SHP77 treated with DMSO at 0.1 percent for 48 hours (cell line): ENCODE results near the gene CNIH2.
"Not testable (repeated sequence)": the region's sequence is repeated elsewhere in the genome, so short reads cannot be mapped to it uniquely, and the experiment has no call there.

Experiments
- DNase-seq: peaks from one replicate; lab custom pipeline; 2025; lab: John Stamatoyannopoulos, UW

Gene CNIH2

DNA sequence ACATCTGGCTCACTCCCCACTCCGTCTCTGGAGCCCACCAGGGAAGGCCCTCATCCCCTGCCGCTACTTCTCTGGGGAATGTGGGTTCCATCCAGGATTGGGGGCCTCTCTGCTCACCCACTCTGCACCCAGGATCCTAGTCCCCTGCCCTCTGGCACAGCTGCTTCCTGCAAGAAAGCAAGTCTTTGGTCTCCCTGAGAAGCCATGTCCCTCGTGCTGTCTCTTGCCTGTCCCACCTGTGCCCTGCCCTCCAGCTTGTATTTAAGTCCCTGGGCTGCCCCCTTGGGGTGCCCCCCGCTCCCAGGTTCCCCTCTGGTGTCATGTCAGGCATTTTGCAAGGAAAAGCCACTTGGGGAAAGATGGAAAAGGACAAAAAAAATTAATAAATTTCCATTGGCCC, 911 bp upstream of the CNIH2 start:
- not testable (repeated sequence) for DNase-seq

- DNase-seq, result no peak
Observed at GRCh38 chr11:66278363-66279091, 552 bp downstream of the CNIH2 start.

DNA sequence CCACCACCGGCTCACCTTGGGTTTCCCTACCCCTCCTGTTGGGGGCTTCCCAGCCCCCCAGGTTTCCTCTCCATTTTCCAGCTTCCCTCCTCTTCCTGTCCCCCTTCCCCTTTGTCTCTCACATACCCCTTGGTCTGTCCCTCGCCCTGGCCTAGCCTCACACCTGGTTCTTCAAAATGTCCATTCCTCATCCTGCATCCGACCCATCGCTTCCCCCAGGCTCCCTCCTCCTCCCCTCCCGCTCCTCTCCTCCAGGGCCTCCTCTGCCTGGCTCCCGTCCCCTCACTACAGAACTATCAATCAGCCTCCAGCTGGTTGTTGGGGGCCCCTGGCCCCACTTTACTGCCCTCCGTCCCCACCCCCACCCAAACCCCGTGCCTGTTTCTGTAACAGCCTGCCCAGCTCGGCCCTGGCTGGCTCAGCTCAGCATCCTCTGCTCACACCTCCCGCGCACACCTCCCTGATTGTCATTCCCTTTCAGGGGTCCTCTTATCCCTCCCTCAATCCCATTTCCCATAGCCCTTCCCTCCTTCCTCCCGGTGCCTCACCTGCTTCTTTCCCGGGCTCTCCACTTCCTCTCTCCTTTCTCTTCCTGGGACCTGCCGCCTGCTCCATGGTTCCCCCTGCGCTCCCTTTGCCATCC, 1.2 kb downstream of the CNIH2 start:
- DNase-seq, result no peak

DNA sequence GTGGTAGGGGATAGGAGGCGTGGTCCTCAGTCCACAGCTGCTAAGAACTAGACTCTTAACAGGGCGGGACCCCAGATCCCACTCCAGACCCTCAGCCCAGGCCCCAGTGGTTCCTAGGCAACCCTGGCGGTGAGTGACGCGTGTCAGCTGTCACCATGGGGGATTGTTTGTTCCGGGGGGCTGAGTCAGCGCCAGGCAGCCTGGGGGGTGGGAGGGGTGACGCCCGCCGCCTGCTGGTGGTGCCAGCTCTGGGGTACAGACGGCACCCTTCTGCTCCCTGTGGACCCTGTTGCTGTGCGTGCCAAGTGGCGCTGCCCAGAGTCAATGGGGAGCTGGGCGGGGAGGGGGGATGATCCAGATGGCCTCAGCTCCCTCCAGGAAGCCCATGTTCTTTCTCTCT, 2.5 kb downstream of the CNIH2 start:
- no peak for DNase-seq

DNA sequence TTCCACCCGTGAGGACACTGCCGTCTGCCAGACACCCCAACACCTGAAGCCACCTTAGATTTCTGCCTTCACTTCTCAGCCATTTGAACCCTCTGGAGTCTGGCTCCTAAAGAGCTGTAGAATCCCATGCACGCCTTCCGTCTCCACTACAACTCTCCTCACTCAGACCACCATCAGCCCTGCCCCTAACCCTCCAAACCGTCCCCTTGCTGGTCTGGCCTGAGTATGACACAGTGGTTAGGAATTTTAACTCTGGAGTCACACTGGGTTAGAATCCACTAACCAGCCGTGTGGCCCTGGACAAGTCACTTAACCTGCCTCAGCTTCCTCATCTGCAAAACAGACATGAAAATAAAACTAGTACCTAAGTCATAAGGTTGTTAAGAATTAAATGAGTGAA, 3.0 kb downstream of the CNIH2 start:
- no peak for DNase-seq

GRCh38 chr11:66281776-66282467, 3.9 kb downstream of the CNIH2 start:
- no peak for DNase-seq

- DNase-seq, result peak; percentile 93
Observed at GRCh38 chr11:66282468-66283455, 4.8 kb downstream of the CNIH2 start.

DNA sequence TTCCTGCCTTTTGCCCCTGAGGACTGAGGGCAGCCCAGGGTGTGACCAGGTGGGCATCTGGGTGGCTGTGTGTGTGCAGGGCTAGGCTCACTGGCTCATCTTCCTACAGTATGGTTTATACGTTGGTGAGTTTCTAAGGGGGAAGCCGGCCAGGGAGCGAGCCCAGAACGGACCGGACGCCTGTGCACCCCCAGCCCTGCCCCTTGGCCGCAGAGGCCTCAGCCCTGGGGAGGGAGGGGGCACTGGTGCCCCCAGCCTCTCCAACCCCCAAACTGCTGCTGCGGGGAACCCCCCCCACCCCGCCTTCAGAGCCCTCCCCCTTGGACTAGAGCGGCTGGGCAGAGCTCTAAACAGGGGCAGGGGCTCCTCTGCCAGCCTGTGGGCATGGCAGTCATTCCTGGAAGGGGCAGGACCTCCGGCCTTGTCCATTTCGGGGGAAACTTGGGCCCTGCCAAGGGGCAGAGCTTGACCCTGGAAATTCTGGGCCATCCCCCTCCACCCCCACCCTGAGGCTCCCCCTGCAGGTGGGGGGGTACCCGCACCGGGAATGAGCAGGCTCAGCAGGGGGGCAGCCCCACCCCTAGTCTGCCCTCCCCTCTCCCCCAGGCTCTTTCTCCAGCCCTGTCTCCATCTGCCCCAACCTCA, 5.6 kb downstream of the CNIH2 start:
- DNase-seq, result no peak

DNA sequence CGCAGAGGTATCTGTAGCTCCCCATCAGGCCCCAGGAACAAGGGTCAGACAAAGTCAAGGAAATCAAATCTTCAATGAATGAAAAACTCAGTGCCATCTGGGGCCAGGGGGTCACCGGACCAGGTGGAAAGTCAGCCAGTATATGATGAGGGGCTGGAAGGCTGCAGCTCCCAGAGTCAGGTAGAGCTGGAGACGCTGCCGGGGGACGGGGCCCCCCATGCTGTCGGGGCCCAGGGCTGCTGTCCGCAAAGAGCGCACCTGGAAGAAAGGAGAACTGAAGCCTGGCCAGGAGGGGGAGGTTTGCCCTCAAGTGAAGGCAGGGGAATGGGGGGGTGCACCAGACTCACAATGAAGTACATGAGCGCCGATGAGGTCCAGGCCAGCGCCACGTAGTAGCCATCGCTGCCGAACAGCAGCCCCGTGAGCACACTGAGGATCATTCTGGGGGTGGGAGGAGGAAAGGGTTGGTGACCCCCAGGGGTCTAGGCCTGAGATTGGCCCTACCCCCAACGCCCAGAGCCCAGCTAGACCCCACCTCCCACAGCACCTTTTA, 6.6 kb downstream of the CNIH2 start:
- no peak for DNase-seq

- no peak for DNase-seq
Observed at GRCh38 chr11:66285250-66285947, 7.4 kb downstream of the CNIH2 start.

DNA sequence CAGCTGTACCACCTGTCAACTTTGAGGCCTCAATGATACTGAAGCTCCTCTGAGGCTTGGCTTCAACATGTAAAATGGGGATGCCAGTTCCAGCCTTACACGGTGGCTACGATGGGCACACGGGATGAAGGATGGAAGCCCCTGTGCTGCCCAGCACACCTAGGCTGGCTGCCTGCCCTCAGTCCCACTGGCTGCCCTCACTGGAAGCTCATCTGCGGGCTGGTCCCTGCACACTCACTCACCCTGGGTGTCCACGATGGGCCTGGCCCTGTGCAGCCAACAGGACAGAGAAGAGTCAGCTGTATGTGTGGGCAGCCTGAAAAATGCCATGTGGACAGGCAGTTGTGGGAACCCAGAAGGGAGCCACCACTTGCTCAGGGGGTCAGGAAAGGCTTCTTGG, 8.7 kb downstream of the CNIH2 start:
- no peak for DNase-seq

GRCh38 chr11:66287211-66287888, 9.4 kb downstream of the CNIH2 start:
- no peak for DNase-seq

- no peak for DNase-seq
Observed at GRCh38 chr11:66287889-66288670, 10.1 kb downstream of the CNIH2 start.

GRCh38 chr11:66288671-66289547, 10.9 kb downstream of the CNIH2 start, which contains the start of gene YIF1A:
TSS of gene YIF1A (minus strand) at chr11:66289143. CDS start at chr11:66288985, 158 bp downstream.
- peak; percentile 99 for DNase-seq

- DNase-seq, result no peak
Observed at GRCh38 chr11:66289548-66290329, 11.8 kb downstream of the CNIH2 start.

DNA sequence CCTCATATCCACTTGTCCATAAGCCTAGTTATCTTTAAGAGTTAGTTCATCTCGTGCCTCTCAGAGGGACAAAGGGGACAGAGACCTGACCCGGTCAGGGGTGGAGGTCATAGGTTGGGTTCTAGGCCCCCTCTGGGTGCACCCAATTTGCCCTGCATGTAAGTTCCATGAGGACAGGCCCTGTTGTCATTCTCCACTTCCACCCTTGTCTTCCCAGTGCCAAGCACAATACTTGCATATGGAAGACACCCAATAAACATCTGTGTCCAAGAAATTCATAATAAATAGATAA, 12.3 kb downstream of the CNIH2 start:
- no peak for DNase-seq

GRCh38 chr11:66291303-66291705, 13.3 kb downstream of the CNIH2 start:
- DNase-seq, result no peak
